GM21576 (cell line): ENCODE results near the gene CST9L.

Experiments
- ATAC-seq: cut with Tn5 transposase; IDR thresholded peaks from one replicate; pipeline ENCODE4 v1.9.1; 2021; ENCODE audit warnings: mild to moderate bottlenecking, moderate library complexity; ENCODE audit not compliant: unreplicated experiment

Gene CST9L, protein sequence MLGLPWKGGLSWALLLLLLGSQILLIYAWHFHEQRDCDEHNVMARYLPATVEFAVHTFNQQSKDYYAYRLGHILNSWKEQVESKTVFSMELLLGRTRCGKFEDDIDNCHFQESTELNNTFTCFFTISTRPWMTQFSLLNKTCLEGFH

DNA sequence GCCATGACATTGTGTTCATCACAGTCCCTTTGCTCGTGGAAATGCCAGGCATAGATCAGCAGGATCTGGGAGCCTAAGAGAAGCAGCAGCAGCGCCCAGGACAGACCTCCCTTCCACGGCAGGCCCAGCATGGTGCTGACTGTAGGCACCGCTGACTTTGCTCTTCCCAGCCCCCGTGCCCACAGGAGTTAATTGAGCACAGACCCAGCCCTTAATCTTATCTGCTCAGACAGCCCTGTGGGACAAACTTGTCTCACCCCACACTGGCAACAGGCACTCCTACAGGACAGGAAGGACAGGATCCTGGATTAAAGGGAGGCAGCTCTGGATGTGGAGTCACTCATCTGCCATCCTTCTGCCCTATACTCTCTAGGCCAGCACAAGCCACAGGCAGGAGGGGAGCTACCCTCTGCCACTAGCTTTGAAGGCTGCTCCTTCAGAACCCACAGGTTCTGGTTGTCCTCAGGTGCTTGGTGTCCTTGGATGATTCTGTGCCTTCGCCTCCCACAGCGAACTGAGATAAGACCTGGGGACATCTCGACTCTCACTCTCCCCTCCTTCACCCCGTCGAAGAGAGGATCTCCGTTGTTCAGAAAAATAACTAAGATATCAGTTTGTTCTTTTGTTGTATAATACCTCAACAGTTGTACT lies at the start of gene CST9L:
Gene CST9L, minus strand, starts transcription at position 165 of the 651 bp plus-strand sequence. Its CDS starts 34 bp downstream, at position 131.
- ATAC-seq, result no peak

DNA sequence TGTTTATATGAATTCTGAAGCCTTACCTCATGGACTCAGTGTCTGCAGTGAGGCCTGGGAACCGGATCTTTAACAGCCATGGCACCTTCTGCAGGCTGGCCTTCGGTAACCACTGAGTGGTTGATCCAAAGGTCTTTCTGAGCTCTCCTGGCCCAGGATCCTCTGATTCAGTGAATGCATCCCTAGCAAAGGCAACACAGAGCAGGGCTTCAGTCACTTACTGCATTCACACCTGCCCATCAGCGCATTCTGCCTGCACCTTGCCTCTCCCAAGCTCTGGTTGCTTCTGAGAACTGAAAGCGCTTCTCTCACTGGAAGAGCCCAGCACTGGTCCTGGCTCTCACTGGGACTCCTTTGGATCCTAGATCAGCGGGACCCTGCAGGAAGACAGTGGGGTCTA lies 45.9 kb upstream of the CST9L start:
- ATAC-seq, result no peak

DNA sequence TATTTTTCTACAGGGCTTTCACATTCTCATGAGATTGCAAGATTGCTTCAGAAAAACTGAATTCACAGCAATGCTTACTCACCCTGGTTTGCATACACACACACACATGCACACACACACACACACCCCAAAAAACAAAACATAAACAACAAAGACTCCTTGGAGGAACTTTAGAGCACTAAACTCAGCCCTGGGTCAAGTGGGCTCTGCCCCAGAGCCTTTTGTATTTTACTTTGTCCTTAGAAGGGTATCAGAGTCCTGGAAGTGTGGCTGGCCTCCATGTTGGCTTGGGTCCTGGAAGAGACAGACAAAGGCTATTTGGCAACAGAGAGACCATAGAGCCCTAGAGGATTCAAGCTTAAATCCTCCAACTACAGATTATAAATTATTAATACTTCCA lies 45.4 kb upstream of the CST9L start:
- no peak for ATAC-seq

DNA sequence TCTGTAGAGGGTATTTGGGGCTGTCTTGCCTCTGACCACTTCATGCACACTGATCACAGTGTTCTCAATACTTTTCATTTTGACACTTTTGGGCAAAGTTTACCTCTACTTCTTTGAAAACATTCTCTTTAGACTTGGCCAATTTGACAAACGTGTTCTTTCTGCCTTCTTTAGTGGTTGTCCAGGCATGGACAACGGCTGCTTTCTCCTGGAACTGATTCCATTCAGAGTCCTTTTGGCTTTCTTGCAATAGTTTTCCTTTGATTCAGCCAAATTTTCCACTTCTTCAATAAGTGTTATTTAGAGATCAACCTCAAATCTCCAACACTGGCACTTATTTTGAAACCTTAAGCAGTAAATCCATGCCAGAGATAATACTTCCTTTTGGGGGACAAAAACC lies 44.1 kb upstream of the CST9L start:
- ATAC-seq, result no peak

DNA sequence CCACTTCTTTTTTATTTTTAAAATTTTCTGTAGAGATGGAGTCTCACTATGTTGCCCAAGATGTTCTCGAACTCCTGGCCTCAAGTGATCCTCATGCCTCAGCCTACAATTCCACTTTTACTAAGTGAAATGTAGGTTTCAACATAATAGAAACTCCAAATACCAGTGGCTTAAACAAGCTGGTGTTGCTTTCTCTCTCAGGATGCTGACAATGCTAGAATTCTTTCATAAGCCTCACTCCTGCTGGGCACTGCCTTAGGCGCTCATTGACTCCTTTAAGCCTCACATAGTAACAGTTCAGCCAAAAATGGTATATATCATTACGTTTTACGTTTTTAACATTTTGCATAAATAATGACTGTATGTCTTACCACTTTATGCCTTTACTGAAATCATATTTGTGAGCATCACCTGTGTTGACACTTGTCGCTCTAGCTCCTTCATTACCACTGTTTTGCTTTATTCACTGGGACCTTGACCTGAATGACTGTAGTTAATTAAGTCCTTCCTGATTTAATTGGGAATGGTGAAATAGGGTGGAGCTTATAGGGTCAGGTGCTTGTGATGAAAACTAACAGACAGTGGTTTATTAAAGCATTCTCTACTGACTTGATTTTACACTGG lies 41.3 kb upstream of the CST9L start:
- ATAC-seq, result no peak

DNA sequence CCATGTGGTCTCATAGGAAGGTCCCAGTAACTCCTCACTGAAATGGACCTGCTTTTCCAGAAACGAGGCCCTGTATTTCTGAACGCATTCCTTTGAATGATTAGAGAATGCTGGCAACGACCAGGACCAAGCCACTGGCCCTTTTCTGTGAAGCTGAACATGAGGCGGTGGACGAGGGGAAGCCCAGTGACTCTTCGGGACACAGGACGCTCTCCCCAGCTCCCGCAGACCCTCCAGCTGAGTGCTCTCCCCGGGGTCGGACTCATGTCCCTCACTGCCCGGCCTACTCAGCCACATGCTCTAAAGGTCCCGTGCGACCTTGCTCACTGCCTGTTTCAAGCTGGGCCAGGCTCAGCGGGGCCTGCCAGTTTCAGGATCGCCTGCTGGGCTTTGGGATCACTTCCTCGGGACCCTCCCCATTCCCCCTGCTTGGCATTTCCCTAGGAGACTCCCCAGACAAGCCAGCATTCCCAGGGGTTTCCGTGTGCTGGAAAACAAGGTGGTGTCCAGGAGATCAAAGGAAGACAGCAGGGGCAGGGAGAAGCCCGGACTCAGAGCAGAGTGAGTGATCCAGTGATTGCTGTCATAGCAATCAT lies 40.1 kb upstream of the CST9L start:
- ATAC-seq, result no peak

DNA sequence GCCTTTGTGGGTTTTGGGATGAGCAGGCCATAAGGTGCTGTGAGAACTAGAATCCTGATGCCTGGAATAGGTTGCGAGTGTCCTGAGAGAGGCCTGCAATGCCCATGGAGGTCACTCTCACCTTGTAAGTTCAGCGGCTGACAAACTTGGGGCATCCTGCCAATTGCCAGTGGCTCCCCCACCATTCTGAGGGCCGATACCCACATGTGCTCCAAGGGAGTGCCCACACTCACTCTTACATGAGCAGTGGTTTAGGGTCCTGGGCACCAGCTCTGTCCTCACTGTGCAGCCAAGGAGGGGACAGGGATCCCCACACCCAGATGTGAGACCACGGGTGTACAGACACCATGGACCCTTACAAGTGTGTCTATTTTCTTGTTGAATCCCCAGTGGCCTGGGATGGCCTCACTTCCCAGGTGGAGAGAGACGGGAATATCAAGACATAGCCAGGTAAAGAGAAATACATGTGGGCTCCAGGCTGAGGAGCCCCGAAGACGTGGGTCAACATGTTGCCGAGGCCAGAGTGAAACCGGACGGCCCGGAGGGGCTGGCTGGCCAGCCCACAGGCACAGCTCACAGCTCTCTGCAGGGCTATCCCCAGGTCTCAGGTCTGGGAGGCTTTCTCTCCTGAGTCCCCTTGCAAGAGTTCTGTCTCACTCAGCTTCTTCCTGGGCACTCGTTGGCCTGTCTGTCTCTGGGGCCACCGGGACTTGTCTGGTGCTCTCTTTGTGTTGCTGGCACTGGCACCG lies 39.4 kb upstream of the CST9L start:
- no peak for ATAC-seq

DNA sequence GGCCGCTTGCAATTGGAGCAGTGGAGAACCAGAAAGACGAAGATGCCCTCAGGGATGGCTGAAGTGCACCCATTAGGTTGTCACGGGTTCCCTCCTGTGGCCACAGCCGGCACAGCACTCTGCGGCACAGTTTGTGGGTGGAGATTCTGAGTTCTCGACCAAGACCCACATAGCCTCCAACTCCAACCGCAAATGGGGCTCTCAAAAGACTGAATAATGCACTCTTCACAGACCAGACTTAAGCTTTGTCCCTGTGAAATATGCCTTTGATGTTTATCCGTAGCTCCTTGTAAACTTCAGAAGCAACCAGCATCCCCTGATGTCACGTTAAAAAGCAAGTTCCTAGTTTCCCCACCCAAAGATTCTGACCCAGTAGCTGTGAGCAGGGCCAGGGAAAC lies 38.4 kb upstream of the CST9L start:
- ATAC-seq, result peak; percentile 95

DNA sequence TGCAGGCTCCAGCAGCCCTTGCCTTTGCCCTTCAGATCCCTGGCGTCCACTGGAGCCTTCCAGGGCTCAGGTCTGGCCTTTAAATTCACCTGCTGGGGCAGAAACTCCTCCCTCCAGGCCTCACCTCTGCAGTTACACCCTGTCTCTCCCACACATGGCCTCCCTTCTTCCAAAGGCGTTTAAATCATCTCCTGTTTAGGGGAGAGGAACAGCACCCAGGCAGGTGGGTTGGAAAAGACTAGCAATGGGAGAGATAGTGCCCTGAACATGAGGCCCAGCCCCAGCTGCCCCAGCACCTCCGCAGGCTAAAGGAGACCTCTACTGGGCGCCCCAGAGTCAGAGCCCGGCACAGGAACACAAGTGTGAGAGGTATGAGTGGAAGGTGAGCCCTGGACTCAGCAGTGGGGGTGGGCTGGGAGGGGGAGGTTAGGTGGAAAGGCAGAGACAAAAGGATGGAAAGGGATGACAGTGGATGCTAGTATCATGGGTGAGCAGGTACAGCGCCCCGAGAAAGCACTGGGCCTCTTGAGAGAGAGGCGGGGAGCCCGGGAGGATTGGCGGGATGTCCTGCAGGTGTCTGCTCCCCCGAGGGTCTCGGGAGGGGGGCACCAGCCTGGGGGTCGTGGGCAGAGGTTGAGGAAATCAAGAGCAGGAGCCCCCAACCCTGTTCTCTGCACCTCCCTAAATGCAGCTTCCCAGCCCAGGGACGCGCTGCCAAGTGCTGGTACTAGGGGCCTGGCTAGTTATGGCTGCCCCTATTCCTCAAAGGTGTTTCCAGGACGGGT lies 37.8 kb upstream of the CST9L start, which contains the start of gene CST9:
Gene CST9, minus strand, starts transcription at position 51 of the 785 bp plus-strand sequence. CDS start 53 bp downstream, outside the sequence.
- no peak for ATAC-seq

DNA sequence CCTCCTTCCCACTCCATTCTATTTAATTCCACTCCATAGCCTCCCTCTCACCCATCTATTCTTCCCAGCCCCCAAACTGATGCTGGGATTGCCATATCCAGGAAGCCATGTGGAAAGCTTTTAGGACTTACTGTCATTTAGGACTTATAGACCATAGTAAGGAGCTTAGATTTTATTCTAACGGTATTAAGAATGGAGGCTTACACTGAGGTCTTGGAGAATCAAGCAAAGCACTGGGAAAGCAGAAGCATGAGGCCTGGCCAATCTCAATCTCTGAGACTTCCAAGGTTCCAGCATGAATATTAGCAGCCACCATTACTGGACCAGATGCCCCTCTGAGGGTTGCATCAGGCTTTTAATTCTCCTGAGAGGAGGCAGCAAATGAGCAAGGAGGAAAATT lies 36.0 kb upstream of the CST9L start:
- ATAC-seq, result no peak

DNA sequence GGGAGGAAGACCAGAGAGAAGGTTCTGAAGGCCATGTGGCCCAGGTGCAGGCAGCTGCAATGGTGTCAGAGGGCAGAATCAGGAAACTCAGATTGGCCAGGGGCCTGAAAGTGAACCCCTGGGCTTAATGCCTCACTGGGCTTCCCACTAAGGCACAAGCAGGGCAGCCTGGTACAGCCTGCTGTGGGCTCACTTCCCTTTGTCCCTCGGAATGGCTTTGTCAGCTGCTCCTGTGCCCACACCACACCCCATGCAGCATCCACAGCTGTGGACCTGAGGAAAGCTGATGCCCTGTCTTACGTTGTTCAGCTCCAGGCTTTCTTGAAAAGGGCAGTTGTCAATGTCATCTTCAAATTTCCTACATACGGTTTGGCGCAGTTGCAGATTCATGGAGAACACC lies 35.0 kb upstream of the CST9L start:
- no peak for ATAC-seq

DNA sequence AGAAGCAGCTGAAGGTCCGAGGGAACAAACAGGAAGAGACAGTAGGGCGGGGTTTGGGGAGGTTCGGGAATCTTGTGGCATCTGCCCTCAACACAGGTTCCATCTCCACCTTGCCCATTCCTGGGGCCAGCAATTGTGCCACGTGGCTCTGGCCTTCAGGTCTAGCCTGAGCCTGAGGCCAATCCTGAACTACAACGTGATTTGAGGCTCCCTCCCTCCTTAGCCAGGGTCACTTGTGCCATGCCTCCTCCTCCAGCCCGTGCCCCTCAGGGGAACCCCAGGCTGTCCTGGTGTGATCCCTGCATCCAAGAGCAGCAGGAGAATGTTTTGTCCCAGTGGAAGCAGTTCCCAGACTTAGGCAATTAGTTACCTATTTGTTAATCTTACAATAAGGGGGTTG lies 34.4 kb upstream of the CST9L start:
- ATAC-seq, result no peak

DNA sequence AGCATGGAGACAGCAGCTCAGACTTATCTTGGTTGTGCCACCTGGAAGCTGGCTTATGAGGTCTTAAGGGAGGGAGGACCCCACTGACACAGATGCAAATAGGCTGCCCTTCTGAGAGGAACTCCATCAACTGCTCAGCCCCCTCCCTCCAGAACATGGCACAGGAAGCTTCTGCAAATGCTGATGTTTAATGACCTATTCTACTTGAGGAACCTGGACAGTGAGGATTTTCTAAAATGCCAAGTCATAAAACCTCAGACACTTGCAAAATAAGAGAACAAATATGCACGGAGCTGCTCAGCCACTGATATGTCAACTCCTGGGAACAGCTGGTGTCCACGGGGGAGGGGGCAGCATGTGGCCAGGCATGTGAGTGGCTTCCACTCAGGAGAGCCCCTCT lies 34.0 kb upstream of the CST9L start:
- ATAC-seq, result no peak

DNA sequence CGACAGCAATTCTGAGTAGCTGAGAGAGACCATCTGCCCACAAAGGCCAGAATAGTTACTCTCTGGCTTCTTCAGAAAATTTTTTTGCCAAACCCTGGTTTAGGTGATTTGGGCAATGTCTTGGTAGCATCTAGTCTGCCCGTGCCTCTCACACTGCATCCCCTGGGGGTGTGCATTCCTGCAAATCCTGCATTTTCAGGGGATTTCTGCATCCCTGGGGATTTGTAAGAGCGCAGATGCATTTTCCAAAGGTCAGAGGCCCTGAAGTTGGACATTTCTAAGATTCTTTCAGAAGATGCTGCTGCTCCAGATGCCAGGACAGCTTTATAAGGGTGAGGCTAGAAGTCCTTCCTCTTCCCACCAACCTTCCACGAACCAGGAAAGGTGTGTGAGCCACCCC lies 33.4 kb upstream of the CST9L start:
- ATAC-seq, result no peak

DNA sequence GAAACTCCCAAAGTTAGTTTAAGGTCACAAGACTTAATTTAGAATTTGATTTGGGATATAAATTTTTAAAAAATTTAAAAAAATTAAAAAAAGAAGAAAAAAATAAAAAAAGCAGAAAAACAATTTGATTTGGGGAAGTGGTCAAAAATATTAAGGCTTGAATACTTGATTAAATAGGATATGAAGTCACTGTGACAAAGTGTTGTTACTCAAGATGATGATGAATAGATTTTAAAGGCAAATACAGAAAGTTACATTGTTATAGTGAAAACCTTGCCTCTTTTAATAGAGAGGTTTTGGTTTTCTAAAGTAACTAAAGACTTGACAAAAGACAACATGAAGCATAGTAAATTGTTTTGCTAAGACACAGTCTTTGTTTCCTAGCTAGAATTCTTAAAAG lies 30.2 kb upstream of the CST9L start:
- no peak for ATAC-seq

DNA sequence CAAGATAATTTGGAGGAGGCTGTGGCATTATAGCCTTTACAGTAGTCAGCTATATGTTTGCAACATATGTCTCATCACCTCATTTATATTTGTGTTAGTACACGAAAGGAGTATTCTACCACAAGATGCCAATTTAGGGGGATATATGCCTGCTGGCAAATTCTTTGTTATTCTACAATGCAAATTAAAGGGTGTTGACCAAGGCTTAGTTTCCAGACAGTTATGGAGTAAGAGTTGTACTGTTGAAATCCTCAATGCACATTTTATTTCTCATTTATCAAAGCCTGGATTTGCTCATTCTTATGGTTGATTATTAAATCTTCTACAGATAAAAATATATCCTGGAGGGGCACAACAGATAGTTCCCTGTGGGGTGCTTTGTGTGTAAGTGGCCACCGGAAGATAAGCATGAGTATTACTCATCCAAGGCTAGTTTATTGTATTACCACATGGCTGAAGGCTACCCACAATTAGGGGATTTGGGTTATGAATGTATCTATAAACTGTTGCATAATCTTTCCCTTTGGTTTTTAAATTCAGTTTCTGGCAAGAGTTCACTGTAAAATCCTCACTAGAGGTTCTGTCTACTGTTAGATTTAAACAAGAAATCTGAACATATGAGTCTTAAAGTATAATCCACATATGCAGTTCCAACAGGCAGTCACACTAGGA lies 28.4 kb upstream of the CST9L start:
- ATAC-seq, result no peak

DNA sequence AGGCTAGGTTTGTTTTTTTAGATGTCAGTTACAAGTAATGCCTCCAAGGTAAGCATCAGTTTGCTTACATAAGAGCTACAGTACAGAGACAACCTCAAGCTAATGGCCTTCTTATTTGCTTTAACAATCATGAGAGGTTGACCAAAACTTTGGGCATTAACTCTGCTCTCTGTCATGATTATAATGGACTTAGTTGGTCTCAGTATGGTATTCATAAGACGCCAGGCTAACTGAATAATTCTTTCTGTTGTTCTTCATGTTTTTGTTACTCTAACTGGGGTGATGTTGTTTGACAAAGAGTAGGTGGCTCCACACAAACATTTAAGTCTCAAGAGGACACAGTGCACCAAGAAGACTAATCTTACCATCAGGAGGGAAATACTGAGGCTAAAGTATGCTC lies 27.7 kb upstream of the CST9L start:
- ATAC-seq, result no peak

DNA sequence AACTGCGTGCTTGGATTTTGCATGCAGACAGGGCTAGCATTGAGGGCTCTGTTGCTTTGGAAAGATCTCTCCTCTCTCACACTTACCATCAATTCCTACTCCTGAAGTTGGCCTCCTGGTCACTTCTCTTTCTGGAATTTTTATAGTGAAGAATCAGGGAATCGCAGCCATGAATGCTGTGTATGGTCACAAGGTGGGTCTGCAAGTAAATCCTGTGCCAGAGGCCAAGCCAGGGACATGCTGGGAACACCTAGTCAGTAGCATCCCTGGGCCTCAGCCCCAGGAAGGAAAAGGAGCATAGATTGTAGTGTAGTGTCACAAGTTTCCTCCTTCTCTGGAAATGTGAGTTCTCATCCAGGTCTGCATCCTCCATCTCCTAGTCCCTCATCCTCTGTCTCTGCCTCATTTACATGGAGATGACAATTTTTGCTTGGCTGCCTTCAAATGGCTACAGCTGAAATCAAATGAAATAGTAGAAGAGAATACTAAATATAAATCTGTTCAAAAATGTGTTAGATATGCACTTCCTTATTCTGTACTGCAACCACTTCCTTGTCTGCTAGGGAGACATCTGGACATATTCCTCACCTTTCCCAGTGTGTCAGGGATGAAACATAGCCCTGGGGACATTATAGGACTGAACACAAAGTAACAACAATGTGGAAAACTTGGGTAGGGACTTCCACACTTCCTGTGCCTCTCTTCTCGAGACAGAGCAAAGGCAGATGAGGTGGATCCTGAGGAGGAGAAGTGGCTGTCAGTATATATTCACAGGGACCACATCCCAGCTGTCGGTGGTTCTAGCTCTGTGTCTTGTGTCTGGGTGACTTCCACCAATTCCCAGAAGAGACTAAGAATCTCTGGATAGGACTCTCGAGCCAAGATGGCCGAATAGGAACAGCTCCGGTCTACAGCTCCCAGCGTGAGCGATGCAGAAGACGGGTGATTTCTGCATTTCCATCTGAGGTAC lies 20.4 kb upstream of the CST9L start:
- no peak for ATAC-seq

DNA sequence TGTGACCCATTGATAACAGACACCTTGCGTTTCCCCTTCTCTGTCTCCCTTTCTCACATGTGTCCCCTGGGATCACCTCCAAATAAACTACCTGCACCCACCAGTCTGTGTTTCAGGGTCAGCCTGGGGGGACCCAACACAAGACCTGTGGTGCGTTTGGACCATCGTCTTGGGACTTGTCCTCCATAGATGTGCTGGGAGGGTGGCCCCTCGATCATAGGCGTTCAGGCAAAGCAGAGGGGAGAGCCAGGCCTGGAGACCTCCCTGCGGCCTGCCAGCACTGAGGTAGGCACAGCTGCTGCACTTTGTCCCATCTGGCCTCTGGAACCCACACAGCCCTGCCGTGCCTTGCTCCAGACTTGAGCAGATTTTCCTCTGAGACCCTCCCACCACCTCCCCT lies 19.3 kb upstream of the CST9L start:
- no peak for ATAC-seq
